ENCODE measurements around the gene ZNF609. TPM values are rescaled to one million over a fixed set of nuclear protein-coding genes. Genes with fewer than 3 reads are reported as not detected.

ZNF609 gene
- total RNA-seq, 2 donors from 2014 or later = 13.4 to 23.7 TPM

DNA sequence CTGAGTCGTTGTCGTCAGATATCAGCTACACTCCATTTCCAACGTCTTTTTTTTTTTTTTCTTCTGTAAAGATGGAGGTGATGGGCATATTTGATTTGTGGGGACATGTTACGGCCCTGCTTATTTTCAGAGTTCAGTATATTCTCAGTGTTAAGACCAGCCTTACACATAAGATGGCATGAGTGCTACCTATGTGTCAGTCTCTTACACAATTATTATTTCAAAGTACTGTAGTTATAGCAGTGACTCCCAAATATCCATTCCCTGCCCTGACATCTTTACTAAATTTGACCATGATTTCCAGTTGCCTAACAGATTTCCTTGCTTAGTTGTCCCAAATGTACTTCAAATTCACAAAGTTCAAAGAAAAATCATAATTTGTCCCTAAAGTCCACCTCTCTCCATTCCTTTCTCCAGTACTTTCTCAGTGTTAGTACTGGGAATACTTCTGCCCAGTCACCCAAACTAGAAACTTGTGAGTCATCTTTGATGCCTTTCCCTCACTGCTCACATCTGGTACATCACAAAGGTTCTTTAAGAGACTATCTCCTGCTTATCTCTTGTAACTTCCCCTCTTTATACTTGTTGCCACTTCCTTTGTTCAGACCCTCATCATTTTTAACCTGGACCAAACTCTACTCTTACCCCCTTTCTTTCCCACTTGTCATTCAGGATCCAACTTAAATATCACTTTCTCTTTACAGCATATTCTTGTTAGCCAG is 67.0 kb downstream of the ZNF609 start:
- no peak for DNase-seq (ENCODE audit: low spot score)
- Histone ChIP-seq H3K9me3 (no peaks in the 10 kb centered on the region), H3K27me3 (no peaks in the 10 kb centered on the region), H3K36me3 (no peaks in the 10 kb centered on the region), H3K27ac (no peak overlapping the region), H3K4me3 (no peak overlapping the region), H3K4me1 (peaks cover 0 to 12% of the 10 kb centered on the region in 2 donors)
- TF ChIP-seq, protein P1, sequence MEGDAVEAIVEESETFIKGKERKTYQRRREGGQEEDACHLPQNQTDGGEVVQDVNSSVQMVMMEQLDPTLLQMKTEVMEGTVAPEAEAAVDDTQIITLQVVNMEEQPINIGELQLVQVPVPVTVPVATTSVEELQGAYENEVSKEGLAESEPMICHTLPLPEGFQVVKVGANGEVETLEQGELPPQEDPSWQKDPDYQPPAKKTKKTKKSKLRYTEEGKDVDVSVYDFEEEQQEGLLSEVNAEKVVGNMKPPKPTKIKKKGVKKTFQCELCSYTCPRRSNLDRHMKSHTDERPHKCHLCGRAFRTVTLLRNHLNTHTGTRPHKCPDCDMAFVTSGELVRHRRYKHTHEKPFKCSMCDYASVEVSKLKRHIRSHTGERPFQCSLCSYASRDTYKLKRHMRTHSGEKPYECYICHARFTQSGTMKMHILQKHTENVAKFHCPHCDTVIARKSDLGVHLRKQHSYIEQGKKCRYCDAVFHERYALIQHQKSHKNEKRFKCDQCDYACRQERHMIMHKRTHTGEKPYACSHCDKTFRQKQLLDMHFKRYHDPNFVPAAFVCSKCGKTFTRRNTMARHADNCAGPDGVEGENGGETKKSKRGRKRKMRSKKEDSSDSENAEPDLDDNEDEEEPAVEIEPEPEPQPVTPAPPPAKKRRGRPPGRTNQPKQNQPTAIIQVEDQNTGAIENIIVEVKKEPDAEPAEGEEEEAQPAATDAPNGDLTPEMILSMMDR (IDR thresholded peaks at IDR 0.05) = no peak

DNA sequence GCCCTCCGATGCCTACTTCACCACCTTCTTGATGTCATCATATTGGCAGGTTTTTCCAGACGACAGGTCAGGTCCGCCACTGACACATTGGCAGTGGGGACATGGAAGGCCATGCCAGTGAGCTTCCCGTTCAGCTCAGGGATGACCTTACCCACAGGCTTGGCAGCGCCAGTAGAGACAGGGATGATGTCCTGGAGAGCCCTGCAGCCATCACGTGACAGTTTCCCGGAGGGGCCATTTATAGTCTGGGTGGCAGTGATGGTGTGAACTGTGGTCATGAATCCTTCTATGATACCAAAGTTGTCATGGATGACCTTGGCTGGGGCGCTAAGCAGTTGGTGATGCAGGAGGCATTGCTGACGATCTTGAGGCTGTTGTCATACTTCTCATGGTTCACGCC is 68.5 kb downstream of the ZNF609 start:
- TF ChIP-seq, protein P1 (IDR thresholded peaks at IDR 0.05) = no peak
- Histone ChIP-seq H3K9me3 (no peaks in the 10 kb centered on the region), H3K36me3 (no peaks in the 10 kb centered on the region), H3K27ac (no peak overlapping the region), H3K4me1 (peaks cover 0 to 12% of the 10 kb centered on the region in 2 donors), H3K4me3 (no peak overlapping the region), H3K27me3 (no peaks in the 10 kb centered on the region)
- no peak for DNase-seq (ENCODE audit: low spot score)

DNA sequence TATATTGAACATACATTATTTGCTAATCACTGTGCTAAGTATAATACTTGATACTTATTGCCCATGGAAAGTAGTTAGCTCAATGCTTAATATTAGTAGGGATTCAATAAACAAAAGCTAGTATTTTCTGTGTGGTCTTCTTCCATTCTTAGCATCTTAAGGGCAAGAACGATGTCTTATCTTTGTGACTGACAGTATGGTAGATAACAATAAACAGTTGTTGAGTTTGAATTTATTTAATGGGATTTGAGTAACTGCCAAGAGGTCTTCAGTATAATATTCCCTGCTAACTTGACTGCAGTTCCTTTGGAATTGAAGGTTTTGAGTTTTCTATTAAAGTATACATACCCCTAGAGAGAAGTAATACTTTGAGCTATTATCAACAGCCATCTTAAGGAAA is 70.1 kb downstream of the ZNF609 start:
- Histone ChIP-seq H3K27ac (no peak overlapping the region), H3K4me3 (no peak overlapping the region), H3K4me1 (peaks cover 0 to 12% of the 10 kb centered on the region in 2 donors), H3K36me3 (no peaks in the 10 kb centered on the region), H3K9me3 (no peaks in the 10 kb centered on the region), H3K27me3 (no peaks in the 10 kb centered on the region)
- DNase-seq (ENCODE audit: low spot score) = no peak
- TF ChIP-seq, protein P1 (IDR thresholded peaks at IDR 0.05) = no peak

DNA sequence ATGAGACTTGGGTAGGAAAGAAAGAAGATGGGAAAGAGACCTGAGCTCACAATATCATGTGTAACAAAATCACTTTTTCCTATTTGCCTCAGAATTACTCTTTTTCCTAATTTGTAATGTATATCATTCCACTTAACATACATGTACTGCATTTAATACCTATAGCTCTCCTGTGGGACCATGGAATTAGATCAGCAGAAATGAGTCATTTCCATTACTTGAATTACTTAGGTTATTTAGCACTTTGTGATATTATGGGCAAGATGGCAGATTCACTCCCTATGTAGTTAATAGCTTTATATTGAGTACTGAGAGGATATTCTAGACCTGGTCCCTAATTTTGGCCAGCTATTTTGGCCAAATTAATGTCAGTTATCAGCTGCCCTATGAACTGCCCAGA is 70.5 kb downstream of the ZNF609 start:
- no peak overlapping the region for H3K27ac ChIP-seq
- TF ChIP-seq, protein P1 (IDR thresholded peaks at IDR 0.05) = no peak
- no peaks in the 10 kb centered on the region for H3K27me3 ChIP-seq
- peaks cover 0 to 14% of the 10 kb centered on the region in 2 donors for H3K4me1 ChIP-seq
- no peaks in the 10 kb centered on the region for H3K9me3 ChIP-seq
- no peaks in the 10 kb centered on the region for H3K36me3 ChIP-seq
- no peak overlapping the region for H3K4me3 ChIP-seq
- DNase-seq (ENCODE audit: low spot score) = no peak

DNA sequence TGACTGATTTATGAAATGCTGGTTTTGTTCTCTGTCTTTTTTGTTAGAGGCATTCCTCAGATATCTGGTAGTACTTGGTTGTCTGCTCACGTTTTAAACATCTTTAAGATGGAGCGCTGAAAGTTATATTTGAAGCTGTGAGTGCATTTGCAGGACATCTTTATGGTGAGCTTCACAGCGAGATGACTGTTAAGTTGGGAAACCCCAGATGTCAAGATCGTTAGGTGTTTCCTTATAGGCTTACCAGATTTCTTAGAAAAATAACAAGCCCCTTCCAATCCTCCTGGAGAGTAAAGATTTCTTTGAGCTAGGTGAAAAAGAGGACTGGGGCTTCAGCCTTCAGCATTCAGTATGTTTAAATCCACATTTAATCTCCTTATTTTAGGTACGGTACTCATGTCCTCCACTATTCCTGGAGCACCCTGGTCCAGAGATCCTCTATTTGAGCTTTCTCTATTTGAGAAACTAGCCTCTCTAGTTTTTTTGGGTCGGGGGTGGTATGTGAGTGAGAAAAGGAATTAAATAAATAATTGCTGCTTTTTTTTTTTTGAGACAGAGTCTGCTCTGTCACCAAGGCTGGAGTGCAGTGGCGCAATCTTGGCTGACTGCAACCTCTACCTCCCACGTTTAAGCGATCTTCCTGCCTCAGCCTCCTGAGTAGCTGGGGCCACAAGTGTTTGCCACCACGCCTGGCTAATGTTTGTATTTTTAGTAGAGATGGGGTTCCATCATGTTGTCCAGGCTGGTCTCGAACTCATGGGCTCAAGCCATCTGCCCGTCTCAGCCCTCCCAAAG is 72.3 kb downstream of the ZNF609 start:
- H3K27ac ChIP-seq = no peak overlapping the region
- no peaks in the 10 kb centered on the region for H3K36me3 ChIP-seq
- no peak for DNase-seq (ENCODE audit: low spot score)
- no peak overlapping the region for H3K4me3 ChIP-seq
- no peaks in the 10 kb centered on the region for H3K9me3 ChIP-seq
- TF ChIP-seq, protein P1 (IDR thresholded peaks at IDR 0.05) = no peak
- no peaks in the 10 kb centered on the region for H3K27me3 ChIP-seq
- H3K4me1 ChIP-seq = peaks cover 0 to 15% of the 10 kb centered on the region in 2 donors
